ENCODE results near the gene SDK2.

DNA sequence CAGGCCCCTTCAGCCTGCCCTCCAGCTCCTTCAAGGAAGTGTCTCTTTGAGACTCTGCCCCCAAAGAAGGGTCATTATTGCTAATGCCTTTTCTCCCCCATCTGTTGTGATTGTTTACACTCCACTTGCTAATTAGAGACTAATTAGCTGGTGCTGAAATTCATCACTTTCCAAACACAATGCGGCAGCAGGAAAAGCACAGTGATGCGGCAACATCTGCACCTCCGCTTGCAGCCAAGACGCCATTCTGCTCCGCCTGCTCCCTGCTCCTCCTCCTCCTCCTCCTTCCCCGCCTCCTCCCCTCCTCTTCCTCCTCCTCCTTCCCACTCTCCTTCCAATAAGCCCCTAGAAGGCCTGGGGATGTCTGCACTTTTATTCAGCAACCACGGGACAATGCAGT lies 110.5 kb downstream of the SDK2 start:
- TF ChIP-seq, protein P1, sequence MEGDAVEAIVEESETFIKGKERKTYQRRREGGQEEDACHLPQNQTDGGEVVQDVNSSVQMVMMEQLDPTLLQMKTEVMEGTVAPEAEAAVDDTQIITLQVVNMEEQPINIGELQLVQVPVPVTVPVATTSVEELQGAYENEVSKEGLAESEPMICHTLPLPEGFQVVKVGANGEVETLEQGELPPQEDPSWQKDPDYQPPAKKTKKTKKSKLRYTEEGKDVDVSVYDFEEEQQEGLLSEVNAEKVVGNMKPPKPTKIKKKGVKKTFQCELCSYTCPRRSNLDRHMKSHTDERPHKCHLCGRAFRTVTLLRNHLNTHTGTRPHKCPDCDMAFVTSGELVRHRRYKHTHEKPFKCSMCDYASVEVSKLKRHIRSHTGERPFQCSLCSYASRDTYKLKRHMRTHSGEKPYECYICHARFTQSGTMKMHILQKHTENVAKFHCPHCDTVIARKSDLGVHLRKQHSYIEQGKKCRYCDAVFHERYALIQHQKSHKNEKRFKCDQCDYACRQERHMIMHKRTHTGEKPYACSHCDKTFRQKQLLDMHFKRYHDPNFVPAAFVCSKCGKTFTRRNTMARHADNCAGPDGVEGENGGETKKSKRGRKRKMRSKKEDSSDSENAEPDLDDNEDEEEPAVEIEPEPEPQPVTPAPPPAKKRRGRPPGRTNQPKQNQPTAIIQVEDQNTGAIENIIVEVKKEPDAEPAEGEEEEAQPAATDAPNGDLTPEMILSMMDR (IDR thresholded peaks at IDR 0.05; ENCODE audit: low read depth, low read length, poor library complexity, severe bottlenecking), result no peak
- no peak for TF ChIP-seq EZH2phosphoT487 (IDR thresholded peaks at IDR 0.05; ENCODE audit: borderline replicate concordance, low read length)

All from DOHH2 (cell line).